Measurements from ENCODE around the gene CRYGA. TPM values are rescaled to one million over a fixed set of nuclear protein-coding genes. Genes with fewer than 3 reads are reported as not detected.

Gene CRYGA
- total RNA-seq, 1 experiment from 2014 or later = not detected

Other genes with a start within 250 kb of the CRYGA start
- gene PLEKHM3, start 138.1 kb downstream of the CRYGA start, total RNA-seq (2021; ENCODE audit: unreplicated experiment) = 2.5 TPM
- gene CRYGD, start 39.1 kb downstream of the CRYGA start, total RNA-seq (2021; ENCODE audit: unreplicated experiment) = not detected
- not detected for gene CRYGC, start 33.8 kb downstream of the CRYGA start, total RNA-seq (2021; ENCODE audit: unreplicated experiment)
- not detected for gene CRYGB, start 17.4 kb downstream of the CRYGA start, total RNA-seq (2021; ENCODE audit: unreplicated experiment)
- not detected for gene C2orf80, start 26.4 kb upstream of the CRYGA start, total RNA-seq (2021; ENCODE audit: unreplicated experiment)
- 80.2 TPM for gene IDH1, start 91.5 kb upstream of the CRYGA start, total RNA-seq (2021; ENCODE audit: unreplicated experiment)
- gene PIKFYVE, start 102.7 kb upstream of the CRYGA start, total RNA-seq (2021; ENCODE audit: unreplicated experiment) = 34.8 TPM
- 0.10 TPM for gene PTH2R, start 243.2 kb upstream of the CRYGA start, total RNA-seq (2021; ENCODE audit: unreplicated experiment)

Data from Panc1 (cell line).